Measurements from ENCODE around the gene THOC2.
"Not testable (repeated sequence)": the region's sequence is repeated elsewhere in the genome, so short reads cannot be mapped to it uniquely, and the experiment has no call there.

Gene THOC2

DNA sequence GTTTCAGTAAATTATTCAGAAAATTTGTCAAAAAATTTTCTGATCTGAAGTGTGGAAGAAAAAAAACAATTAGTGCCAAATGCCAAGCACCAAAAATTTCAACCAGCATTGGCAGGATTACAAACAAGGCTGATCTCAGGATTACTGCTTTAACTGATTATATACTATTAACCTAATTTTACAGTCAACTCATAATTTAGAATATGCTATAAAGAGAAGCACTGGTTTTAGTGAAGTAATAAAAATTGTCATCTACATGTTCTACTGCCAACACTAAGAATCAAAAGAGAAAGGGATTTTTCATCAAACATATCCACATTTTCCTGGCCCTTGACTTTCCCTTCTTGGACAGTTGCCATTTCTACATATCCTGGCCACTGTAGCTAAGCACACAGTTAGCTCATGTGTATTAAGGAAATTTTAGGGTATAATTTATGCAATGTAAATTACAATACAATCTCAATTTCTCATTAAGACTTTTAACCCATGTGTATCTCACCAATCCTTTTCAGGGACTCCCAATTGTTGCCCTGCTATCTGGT, 33.8 kb downstream of the THOC2 start:
- Histone ChIP-seq H3K9me3 (ENCODE audit: control insufficient read depth in 2 of 2, low read length in 2 of 2) (no peaks in the 10 kb centered on the region), H3K4me3 (ENCODE audit: low read length in 2 of 2) (no peak overlapping the region), H3K36me3 (ENCODE audit: control insufficient read depth in 2 of 2, insufficient read depth in 2 of 2, low read length in 2 of 2) (no peaks in the 10 kb centered on the region), H3K4me1 (ENCODE audit: control insufficient read depth, insufficient read depth, low read length) (no peaks in the 10 kb centered on the region), H3K9ac (ENCODE audit: low read length in 2 of 2) (no peak overlapping the region), H3K27ac (ENCODE audit: low read length) (no peak overlapping the region), H3K27me3 (ENCODE audit: control insufficient read depth in 1 of 2, insufficient read depth in 2 of 2, low read length in 2 of 2) (no peaks in the 10 kb centered on the region)

DNA sequence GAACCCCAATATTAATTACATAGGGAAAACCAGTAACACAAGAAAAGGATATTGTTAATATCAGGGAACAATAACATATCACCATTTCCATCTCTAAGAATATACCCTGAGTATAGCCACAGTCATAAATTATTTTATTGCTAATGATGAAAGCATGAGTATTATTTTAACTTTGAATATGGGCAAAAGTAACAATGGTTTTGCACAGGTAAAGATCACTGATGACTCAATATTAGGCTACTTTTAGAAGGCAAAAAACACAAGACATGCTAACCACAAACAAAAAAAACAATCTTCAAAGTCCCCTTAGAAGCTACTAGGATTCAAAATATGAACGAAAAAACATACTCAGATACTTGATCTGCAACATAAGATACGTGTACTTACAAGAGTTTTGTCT, 36.5 kb downstream of the THOC2 start:
- Histone ChIP-seq H3K27ac (ENCODE audit: low read length) (no peak overlapping the region), H3K4me3 (ENCODE audit: low read length in 2 of 2) (no peak overlapping the region), H3K4me1 (ENCODE audit: control insufficient read depth, insufficient read depth, low read length) (no peaks in the 10 kb centered on the region)

GRCh38 chrX:123695242-123695641, 37.6 kb downstream of the THOC2 start:
- Histone ChIP-seq H3K9ac (ENCODE audit: low read length in 2 of 2) (no peak overlapping the region), H3K27ac (ENCODE audit: low read length) (no peak overlapping the region), H3K4me3 (ENCODE audit: low read length in 2 of 2) (no peak overlapping the region), H3K4me1 (ENCODE audit: control insufficient read depth, insufficient read depth, low read length) (no peaks in the 10 kb centered on the region), H3K36me3 (ENCODE audit: control insufficient read depth in 2 of 2, insufficient read depth in 2 of 2, low read length in 2 of 2) (no peaks in the 10 kb centered on the region), H3K9me3 (ENCODE audit: control insufficient read depth in 2 of 2, low read length in 2 of 2) (no peaks in the 10 kb centered on the region), H3K27me3 (ENCODE audit: control insufficient read depth in 1 of 2, insufficient read depth in 2 of 2, low read length in 2 of 2) (no peaks in the 10 kb centered on the region)

More for the DNA sequence above, 36.5 kb downstream of the THOC2 start:
- H3K36me3 ChIP-seq (ENCODE audit: control insufficient read depth in 2 of 2, insufficient read depth in 2 of 2, low read length in 2 of 2), result no peaks in the 10 kb centered on the region
- no peaks in the 10 kb centered on the region for H3K27me3 ChIP-seq (ENCODE audit: control insufficient read depth in 1 of 2, insufficient read depth in 2 of 2, low read length in 2 of 2)
- no peaks in the 10 kb centered on the region for H3K9me3 ChIP-seq (ENCODE audit: control insufficient read depth in 2 of 2, low read length in 2 of 2)
- H3K9ac ChIP-seq (ENCODE audit: low read length in 2 of 2), result no peak overlapping the region

DNA sequence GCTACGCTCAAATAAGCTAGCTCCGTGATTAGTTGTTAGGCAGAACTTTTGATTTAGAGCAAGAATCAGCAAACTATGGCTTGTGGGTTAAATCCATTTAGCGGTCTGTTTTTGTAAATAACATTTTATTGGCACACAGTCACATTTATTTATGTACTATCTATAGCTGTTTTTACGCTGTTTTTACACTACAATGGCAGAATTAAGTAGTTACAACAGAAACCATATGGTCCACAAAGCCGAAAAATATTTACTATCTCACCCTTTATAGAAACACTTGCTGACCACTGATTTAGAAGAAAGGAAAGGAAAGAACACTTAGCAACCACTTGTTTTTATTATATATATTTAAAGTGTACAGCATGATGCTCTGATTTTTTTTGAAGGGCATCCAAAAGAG, 41.1 kb downstream of the THOC2 start:
- no peak overlapping the region for H3K4me3 ChIP-seq (ENCODE audit: low read length in 2 of 2)
- H3K27ac ChIP-seq (ENCODE audit: low read length), result no peak overlapping the region
- no peaks in the 10 kb centered on the region for H3K36me3 ChIP-seq (ENCODE audit: control insufficient read depth in 2 of 2, insufficient read depth in 2 of 2, low read length in 2 of 2)
- no peaks in the 10 kb centered on the region for H3K27me3 ChIP-seq (ENCODE audit: control insufficient read depth in 1 of 2, insufficient read depth in 2 of 2, low read length in 2 of 2)
- H3K4me1 ChIP-seq (ENCODE audit: control insufficient read depth, insufficient read depth, low read length), result no peaks in the 10 kb centered on the region
- H3K9ac ChIP-seq (ENCODE audit: low read length in 2 of 2), result no peak overlapping the region
- no peaks in the 10 kb centered on the region for H3K9me3 ChIP-seq (ENCODE audit: control insufficient read depth in 2 of 2, low read length in 2 of 2)

GRCh38 chrX:123688524-123688923, 44.3 kb downstream of the THOC2 start:
- Histone ChIP-seq H3K27ac (ENCODE audit: low read length) (no peak overlapping the region), H3K27me3 (ENCODE audit: control insufficient read depth in 1 of 2, insufficient read depth in 2 of 2, low read length in 2 of 2) (no peaks in the 10 kb centered on the region), H3K4me1 (ENCODE audit: control insufficient read depth, insufficient read depth, low read length) (no peaks in the 10 kb centered on the region), H3K36me3 (ENCODE audit: control insufficient read depth in 2 of 2, insufficient read depth in 2 of 2, low read length in 2 of 2) (no peaks in the 10 kb centered on the region), H3K9me3 (ENCODE audit: control insufficient read depth in 2 of 2, low read length in 2 of 2) (no peaks in the 10 kb centered on the region), H3K9ac (ENCODE audit: low read length in 2 of 2) (no peak overlapping the region), H3K4me3 (ENCODE audit: low read length in 2 of 2) (no peak overlapping the region)

DNA sequence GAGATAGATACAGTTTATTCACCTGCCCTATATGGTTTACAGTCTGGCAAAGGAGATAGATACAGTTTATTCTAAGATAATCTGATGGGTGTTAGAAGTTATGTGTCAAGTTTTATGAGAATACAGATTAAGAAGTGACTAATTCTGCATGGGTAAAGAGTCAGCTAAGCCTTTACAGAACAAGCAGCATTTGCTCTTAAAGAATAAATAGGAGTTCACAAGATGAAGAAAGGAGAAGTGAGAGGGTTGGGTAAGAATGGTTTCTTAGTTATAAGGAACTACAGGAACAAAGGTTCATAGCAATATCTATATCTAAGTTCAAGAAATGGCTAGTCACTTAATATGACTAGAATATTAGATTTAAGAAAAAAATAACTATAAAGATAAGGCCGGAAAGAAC, 47.6 kb downstream of the THOC2 start:
- Histone ChIP-seq H3K4me3 (ENCODE audit: low read length in 2 of 2) (no peak overlapping the region), H3K36me3 (ENCODE audit: control insufficient read depth in 2 of 2, insufficient read depth in 2 of 2, low read length in 2 of 2) (peaks cover 0 to 2% of the 10 kb centered on the region in 2 donors), H3K9me3 (ENCODE audit: control insufficient read depth in 2 of 2, low read length in 2 of 2) (no peaks in the 10 kb centered on the region), H3K27ac (ENCODE audit: low read length) (no peak overlapping the region), H3K9ac (ENCODE audit: low read length in 2 of 2) (no peak overlapping the region), H3K4me1 (ENCODE audit: control insufficient read depth, insufficient read depth, low read length) (no peaks in the 10 kb centered on the region), H3K27me3 (ENCODE audit: control insufficient read depth in 1 of 2, insufficient read depth in 2 of 2, low read length in 2 of 2) (no peaks in the 10 kb centered on the region)

DNA sequence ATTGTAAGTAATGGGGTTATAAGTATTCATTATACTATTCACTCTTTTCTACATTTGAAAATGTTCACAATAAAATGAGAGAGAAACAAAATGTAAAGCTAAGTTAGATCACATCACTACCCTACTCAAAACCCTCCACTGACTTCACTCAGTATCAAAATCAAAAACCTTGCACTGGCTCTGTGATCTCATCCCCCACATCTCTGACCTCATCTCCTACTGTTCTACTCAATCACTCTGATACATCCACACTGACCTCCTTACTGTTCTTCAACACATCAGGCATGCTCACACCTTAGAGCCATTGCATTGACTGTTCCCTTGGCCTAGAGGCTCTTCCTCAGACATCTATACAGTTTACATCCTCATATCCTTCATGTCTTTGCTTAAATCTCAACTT, 50.7 kb downstream of the THOC2 start:
- H3K9ac ChIP-seq (ENCODE audit: low read length in 2 of 2), result no peak overlapping the region
- no peak overlapping the region for H3K27ac ChIP-seq (ENCODE audit: low read length)
- no peaks in the 10 kb centered on the region for H3K4me1 ChIP-seq (ENCODE audit: control insufficient read depth, insufficient read depth, low read length)
- peaks cover 0 to 4% of the 10 kb centered on the region in 2 donors for H3K36me3 ChIP-seq (ENCODE audit: control insufficient read depth in 2 of 2, insufficient read depth in 2 of 2, low read length in 2 of 2)
- H3K27me3 ChIP-seq (ENCODE audit: control insufficient read depth in 1 of 2, insufficient read depth in 2 of 2, low read length in 2 of 2), result no peaks in the 10 kb centered on the region
- H3K4me3 ChIP-seq (ENCODE audit: low read length in 2 of 2), result no peak overlapping the region
- no peaks in the 10 kb centered on the region for H3K9me3 ChIP-seq (ENCODE audit: control insufficient read depth in 2 of 2, low read length in 2 of 2)

DNA sequence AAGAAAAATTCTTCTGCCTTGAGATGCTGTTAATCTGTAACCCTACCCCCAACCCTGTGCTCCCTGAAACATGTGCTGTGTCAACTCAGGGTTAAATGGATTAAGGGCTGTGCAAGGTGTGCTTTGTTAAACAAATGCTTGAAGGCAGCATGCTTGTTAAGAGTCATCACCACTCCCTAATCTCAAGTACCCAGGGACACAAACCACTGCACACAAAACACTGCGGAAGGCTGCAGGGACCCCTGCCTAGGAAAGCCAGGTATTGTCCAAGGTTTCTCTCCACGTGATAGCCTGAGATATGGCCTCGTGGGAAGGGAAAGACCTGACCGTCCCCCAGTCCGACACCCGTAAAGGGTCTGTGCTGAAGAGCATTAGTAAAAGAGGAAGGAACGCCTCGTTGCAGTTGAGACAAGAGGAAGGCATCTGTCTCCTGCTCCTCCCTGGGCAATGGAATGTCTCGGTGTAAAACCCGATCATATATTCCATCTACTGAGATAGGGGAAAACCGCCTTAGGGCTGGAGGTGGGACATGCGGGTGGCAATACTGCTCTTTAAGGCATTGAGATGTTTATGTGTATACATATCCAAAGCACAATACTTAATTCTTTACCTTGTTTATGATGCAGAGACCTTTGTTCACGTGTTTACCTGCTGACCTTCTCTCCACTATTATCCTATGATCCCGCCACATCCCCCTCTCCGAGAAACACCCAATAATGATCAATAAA, 53.0 kb downstream of the THOC2 start:
- H3K4me1 ChIP-seq (ENCODE audit: control insufficient read depth, insufficient read depth, low read length); H3K9me3 ChIP-seq (ENCODE audit: control insufficient read depth in 2 of 2, low read length in 2 of 2); H3K4me3 ChIP-seq (ENCODE audit: low read length in 2 of 2); H3K27me3 ChIP-seq (ENCODE audit: control insufficient read depth in 1 of 2, insufficient read depth in 2 of 2, low read length in 2 of 2); H3K27ac ChIP-seq (ENCODE audit: low read length); H3K9ac ChIP-seq (ENCODE audit: low read length in 2 of 2); H3K36me3 ChIP-seq (ENCODE audit: control insufficient read depth in 2 of 2, insufficient read depth in 2 of 2, low read length in 2 of 2): not testable (repeated sequence)

GRCh38 chrX:123675154-123675553, 57.7 kb downstream of the THOC2 start:
- Histone ChIP-seq H3K27me3 (ENCODE audit: control insufficient read depth in 1 of 2, insufficient read depth in 2 of 2, low read length in 2 of 2) (no peaks in the 10 kb centered on the region), H3K27ac (ENCODE audit: low read length) (no peak overlapping the region), H3K4me1 (ENCODE audit: control insufficient read depth, insufficient read depth, low read length) (no peaks in the 10 kb centered on the region), H3K9ac (ENCODE audit: low read length in 2 of 2) (no peak overlapping the region), H3K9me3 (ENCODE audit: control insufficient read depth in 2 of 2, low read length in 2 of 2) (no peaks in the 10 kb centered on the region), H3K36me3 (ENCODE audit: control insufficient read depth in 2 of 2, insufficient read depth in 2 of 2, low read length in 2 of 2) (peaks cover 0 to 8% of the 10 kb centered on the region in 2 donors), H3K4me3 (ENCODE audit: low read length in 2 of 2) (no peak overlapping the region)

DNA sequence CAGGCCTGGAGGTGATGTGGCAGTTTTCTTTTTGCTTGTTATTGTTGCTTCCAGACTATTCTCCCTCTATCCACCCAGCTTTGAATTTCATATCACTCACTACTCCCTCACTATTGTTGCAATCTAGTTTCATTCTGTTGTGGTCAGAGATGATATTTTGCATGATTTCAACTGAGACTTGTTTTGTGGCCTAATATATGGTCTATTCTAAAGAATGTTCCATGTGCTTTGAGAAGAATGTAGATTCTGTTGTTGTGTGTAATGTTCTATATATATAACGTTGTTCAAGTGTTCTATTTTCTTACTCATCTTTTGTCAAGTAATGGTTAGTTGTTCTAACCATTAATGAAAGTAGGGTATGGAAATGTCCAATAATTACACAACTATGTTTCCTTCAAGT, 59.0 kb downstream of the THOC2 start:
- no peaks in the 10 kb centered on the region for H3K9me3 ChIP-seq (ENCODE audit: control insufficient read depth in 2 of 2, low read length in 2 of 2)
- H3K27me3 ChIP-seq (ENCODE audit: control insufficient read depth in 1 of 2, insufficient read depth in 2 of 2, low read length in 2 of 2), result no peaks in the 10 kb centered on the region
- no peaks in the 10 kb centered on the region for H3K4me1 ChIP-seq (ENCODE audit: control insufficient read depth, insufficient read depth, low read length)
- H3K27ac ChIP-seq (ENCODE audit: low read length), result no peak overlapping the region
- peaks cover 0 to 8% of the 10 kb centered on the region in 2 donors for H3K36me3 ChIP-seq (ENCODE audit: control insufficient read depth in 2 of 2, insufficient read depth in 2 of 2, low read length in 2 of 2)
- no peak overlapping the region for H3K4me3 ChIP-seq (ENCODE audit: low read length in 2 of 2)
- H3K9ac ChIP-seq (ENCODE audit: low read length in 2 of 2), result no peak overlapping the region

DNA sequence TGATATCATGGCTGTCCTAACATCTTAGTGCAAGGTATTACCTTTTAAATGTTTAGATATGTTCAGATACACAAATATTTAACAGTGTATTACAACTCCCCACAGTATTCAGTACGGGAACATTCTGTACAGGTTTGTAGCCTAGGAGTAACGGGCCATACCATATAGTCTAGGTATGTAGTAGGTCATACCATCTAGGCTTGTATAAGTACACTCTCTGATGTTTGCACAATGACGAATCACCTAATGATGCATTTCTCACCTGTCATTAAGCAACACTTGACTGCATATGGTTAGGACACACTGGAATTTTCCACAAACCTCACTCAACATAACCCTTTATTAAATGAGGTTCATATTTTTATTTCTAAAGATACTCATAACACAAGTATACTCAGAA, 67.7 kb downstream of the THOC2 start:
- Histone ChIP-seq H3K27ac (ENCODE audit: low read length) (no peak overlapping the region), H3K27me3 (ENCODE audit: control insufficient read depth in 1 of 2, insufficient read depth in 2 of 2, low read length in 2 of 2) (no peaks in the 10 kb centered on the region), H3K36me3 (ENCODE audit: control insufficient read depth in 2 of 2, insufficient read depth in 2 of 2, low read length in 2 of 2) (peaks cover 2 to 10% of the 10 kb centered on the region in 2 donors), H3K9me3 (ENCODE audit: control insufficient read depth in 2 of 2, low read length in 2 of 2) (no peaks in the 10 kb centered on the region), H3K9ac (ENCODE audit: low read length in 2 of 2) (no peak overlapping the region), H3K4me3 (ENCODE audit: low read length in 2 of 2) (no peak overlapping the region), H3K4me1 (ENCODE audit: control insufficient read depth, insufficient read depth, low read length) (no peaks in the 10 kb centered on the region)

Measured in stomach smooth muscle (tissue), 2 donors.